ENCODE data around the gene TMEM203.

The TMEM203 gene

GRCh38 chr9:137194909-137195308, 10.5 kb downstream of the TMEM203 start:
- DNase-seq (ENCODE audit: low spot score): no peak

GRCh38 chr9:137194388-137194787, 11.1 kb downstream of the TMEM203 start:
- DNase-seq (ENCODE audit: low spot score): no peak

GRCh38 chr9:137193771-137194170, 11.7 kb downstream of the TMEM203 start:
- no peak for DNase-seq (ENCODE audit: low spot score)

- no peak for DNase-seq (ENCODE audit: low spot score)
Measured at GRCh38 chr9:137192859-137193258, 12.6 kb downstream of the TMEM203 start.

GRCh38 chr9:137192448-137192780, 13.0 kb downstream of the TMEM203 start:
- DNase-seq (ENCODE audit: low spot score): no peak

- DNase-seq (ENCODE audit: low spot score): no peak
Measured at GRCh38 chr9:137191691-137192447, 13.6 kb downstream of the TMEM203 start.

GRCh38 chr9:137191245-137191644, 14.2 kb downstream of the TMEM203 start:
- no peak for DNase-seq (ENCODE audit: low spot score)

- DNase-seq (ENCODE audit: low spot score): no peak
Measured at GRCh38 chr9:137190315-137190856, 15.1 kb downstream of the TMEM203 start.

- DNase-seq (ENCODE audit: low spot score): no peak
Measured at GRCh38 chr9:137189297-137190295, 15.9 kb downstream of the TMEM203 start.

GRCh38 chr9:137188490-137189296, 16.8 kb downstream of the TMEM203 start, which contains the start of the genes ANAPC2 and SSNA1:
TSS of gene ANAPC2 (minus strand) at chr9:137188560. CDS start at chr9:137188532, 28 bp downstream.
TSS of gene SSNA1 (plus strand) at chr9:137188676. CDS start at chr9:137188727, 51 bp downstream.
- peak; percentile 94 for DNase-seq (ENCODE audit: low spot score)

GRCh38 chr9:137188086-137188489, 17.4 kb downstream of the TMEM203 start:
- no peak for DNase-seq (ENCODE audit: low spot score)

- DNase-seq (ENCODE audit: low spot score): no peak
Measured at GRCh38 chr9:137187386-137187785, 18.1 kb downstream of the TMEM203 start.

GRCh38 chr9:137186385-137186784, 19.1 kb downstream of the TMEM203 start:
- no peak for DNase-seq (ENCODE audit: low spot score)

- DNase-seq (ENCODE audit: low spot score): no peak
Measured at GRCh38 chr9:137185921-137186320, 19.5 kb downstream of the TMEM203 start.

- DNase-seq (ENCODE audit: low spot score): no peak
Measured at GRCh38 chr9:137184881-137185660, 20.4 kb downstream of the TMEM203 start.

GRCh38 chr9:137183980-137184595, 21.4 kb downstream of the TMEM203 start:
- DNase-seq (ENCODE audit: low spot score): no peak

GRCh38 chr9:137182836-137183235, 22.6 kb downstream of the TMEM203 start:
- no peak for DNase-seq (ENCODE audit: low spot score)

GRCh38 chr9:137181680-137182079, 23.8 kb downstream of the TMEM203 start:
- no peak for DNase-seq (ENCODE audit: low spot score)

- DNase-seq (ENCODE audit: low spot score): no peak
Measured at GRCh38 chr9:137180491-137180890, 25.0 kb downstream of the TMEM203 start.

GRCh38 chr9:137179761-137180160, 25.7 kb downstream of the TMEM203 start:
- no peak for DNase-seq (ENCODE audit: low spot score)

Measured in iPS-NIHi11 (cell line).